SU-DHL-6 (cell line): ENCODE results near the gene LSM7.

Source experiments
- H2AFZ ChIP-seq: fragments of 200-600 bp; sonication (generic); 2 replicates; pipeline ENCODE4 v1.6.1; 2014; ENCODE audit warnings: low read depth, mild to moderate bottlenecking, moderate library complexity, mixed read lengths, antibody characterized with exemption, low read length; ENCODE audit not compliant: severe bottlenecking
- H3F3A ChIP-seq: fragments of 200-600 bp; shearing (Covaris generic); 2 replicates; pipeline ENCODE4 v1.6.0; 2016; ENCODE audit warnings: antibody characterized with exemption, mild to moderate bottlenecking; ENCODE audit not compliant: insufficient read depth
- H3K27ac ChIP-seq: fragments of 200-600 bp; sonication (generic); 2 replicates; pipeline ENCODE4 v1.5.1; 2016; ENCODE audit warnings: low read depth, mild to moderate bottlenecking, low read length, moderate library complexity, mixed read lengths
- H3K27me3 ChIP-seq: fragments of 200-600 bp; sonication (generic), shearing (Covaris generic); 2 replicates; pipeline ENCODE4 v1.6.0; 2014; ENCODE audit warnings: mild to moderate bottlenecking, low read length
- H3K36me3 ChIP-seq: fragments of 200-600 bp; sonication (generic); 2 replicates; pipeline ENCODE4 v1.6.1; 2014; ENCODE audit warnings: mild to moderate bottlenecking, low read length, mixed read lengths
- H3K4me2 ChIP-seq: fragments of 300-600, 200-600 bp; shearing (Covaris generic), sonication (generic); 2 replicates; pipeline ENCODE4 v1.6.0; 2014; ENCODE audit warnings: low read length, low read depth, mild to moderate bottlenecking; ENCODE audit not compliant: poor library complexity, severe bottlenecking
- H3K4me3 ChIP-seq: fragments of 200-600 bp; sonication (generic); 2 replicates; pipeline ENCODE4 v1.5.1; 2014; ENCODE audit warnings: antibody characterized with exemption, low read length, mild to moderate bottlenecking, mixed read lengths; ENCODE audit not compliant: insufficient read depth, poor library complexity, severe bottlenecking
- H3K79me2 ChIP-seq: fragments of 200-600 bp; sonication (generic); 2 replicates; pipeline ENCODE4 v1.6.1; 2014; ENCODE audit warnings: mild to moderate bottlenecking, low read length, moderate library complexity; ENCODE audit not compliant: insufficient read depth
- H3K9ac ChIP-seq: fragments of 200-600 bp; sonication (generic); 2 replicates; pipeline ENCODE4 v1.7.0; 2014; ENCODE audit warnings: mild to moderate bottlenecking, low read length
- H3K9me2 ChIP-seq: fragments of 200-600 bp; sonication (generic); replicated peaks from 2 replicates; pipeline ENCODE4 v1.6.1; 2014; ENCODE audit warnings: low read length; ENCODE audit not compliant: insufficient read depth
- H3K9me3 ChIP-seq: fragments of 200-600 bp; sonication (generic); 2 replicates; pipeline ENCODE4 v1.6.1; 2014; ENCODE audit warnings: low read length, mixed read lengths; ENCODE audit not compliant: insufficient read depth
- H4K20me1 ChIP-seq: fragments of 200-600 bp; sonication (generic); 2 replicates; pipeline ENCODE4 v1.6.1; 2014; ENCODE audit warnings: low read depth, mild to moderate bottlenecking, antibody characterized with exemption, low read length, moderate library complexity, mixed read lengths
- EZH2phosphoT487 ChIP-seq: fragments of 200-600 bp; sonication (generic), shearing (Covaris generic); conservative IDR thresholded peaks from 2 replicates; pipeline ENCODE4 v1.6.1; 2018; ENCODE audit warnings: mild to moderate bottlenecking, antibody characterized with exemption, low read length, moderate library complexity, mixed read lengths
- TF ChIP-seq, protein P1 (sequence below): fragments of 200-600 bp; sonication (generic); IDR thresholded peaks from one replicate; pipeline ENCODE4 v1.5.1; 2017; ENCODE audit warnings: antibody characterized with exemption, mild to moderate bottlenecking, low read length, moderate library complexity; ENCODE audit not compliant: insufficient read depth, poor library complexity, severe bottlenecking

The LSM7 gene

DNA sequence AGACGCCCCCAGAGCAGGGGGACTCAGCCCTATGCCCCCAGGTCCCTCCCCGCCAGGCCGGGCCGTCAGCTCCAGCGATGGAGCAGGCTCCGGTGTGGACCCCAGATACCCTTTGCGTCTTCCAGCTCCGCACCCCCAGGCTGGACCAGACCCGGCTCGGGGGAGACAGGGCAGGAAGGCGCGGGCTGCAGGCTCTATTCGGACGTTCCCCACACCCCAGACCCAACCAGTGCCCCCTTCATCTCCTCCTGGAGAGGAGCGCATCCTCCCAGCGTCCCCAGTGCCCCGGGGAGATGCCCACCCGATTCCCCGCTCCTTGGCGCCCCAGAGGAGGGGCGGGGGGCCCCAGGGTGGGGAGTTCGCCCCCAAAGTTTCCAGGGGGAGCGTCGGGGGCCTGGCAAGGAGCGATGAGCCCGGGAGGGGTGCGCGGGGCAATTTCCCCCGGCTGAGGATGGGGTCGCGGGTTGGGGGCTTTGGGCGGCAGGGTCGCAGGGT lies 20.8 kb downstream of the LSM7 start:
- Histone ChIP-seq H2AFZ (no peak overlapping the region), H3K36me3 (no peaks in the 10 kb centered on the region), H3K4me2 (no peak overlapping the region), H3K27me3 (no peaks in the 10 kb centered on the region), H3K4me3 (no peak overlapping the region), H4K20me1 (no peaks in the 10 kb centered on the region), H3K79me2 (no peaks in the 10 kb centered on the region), H3K27ac (no peak overlapping the region), H3K9me3 (no peaks in the 10 kb centered on the region), H3F3A (no peaks in the 10 kb centered on the region), H3K9ac (no peak overlapping the region), H3K9me2 (no peaks in the 10 kb centered on the region)
- TF ChIP-seq EZH2phosphoT487: no peak
- TF ChIP-seq, protein P1, sequence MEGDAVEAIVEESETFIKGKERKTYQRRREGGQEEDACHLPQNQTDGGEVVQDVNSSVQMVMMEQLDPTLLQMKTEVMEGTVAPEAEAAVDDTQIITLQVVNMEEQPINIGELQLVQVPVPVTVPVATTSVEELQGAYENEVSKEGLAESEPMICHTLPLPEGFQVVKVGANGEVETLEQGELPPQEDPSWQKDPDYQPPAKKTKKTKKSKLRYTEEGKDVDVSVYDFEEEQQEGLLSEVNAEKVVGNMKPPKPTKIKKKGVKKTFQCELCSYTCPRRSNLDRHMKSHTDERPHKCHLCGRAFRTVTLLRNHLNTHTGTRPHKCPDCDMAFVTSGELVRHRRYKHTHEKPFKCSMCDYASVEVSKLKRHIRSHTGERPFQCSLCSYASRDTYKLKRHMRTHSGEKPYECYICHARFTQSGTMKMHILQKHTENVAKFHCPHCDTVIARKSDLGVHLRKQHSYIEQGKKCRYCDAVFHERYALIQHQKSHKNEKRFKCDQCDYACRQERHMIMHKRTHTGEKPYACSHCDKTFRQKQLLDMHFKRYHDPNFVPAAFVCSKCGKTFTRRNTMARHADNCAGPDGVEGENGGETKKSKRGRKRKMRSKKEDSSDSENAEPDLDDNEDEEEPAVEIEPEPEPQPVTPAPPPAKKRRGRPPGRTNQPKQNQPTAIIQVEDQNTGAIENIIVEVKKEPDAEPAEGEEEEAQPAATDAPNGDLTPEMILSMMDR: no peak

DNA sequence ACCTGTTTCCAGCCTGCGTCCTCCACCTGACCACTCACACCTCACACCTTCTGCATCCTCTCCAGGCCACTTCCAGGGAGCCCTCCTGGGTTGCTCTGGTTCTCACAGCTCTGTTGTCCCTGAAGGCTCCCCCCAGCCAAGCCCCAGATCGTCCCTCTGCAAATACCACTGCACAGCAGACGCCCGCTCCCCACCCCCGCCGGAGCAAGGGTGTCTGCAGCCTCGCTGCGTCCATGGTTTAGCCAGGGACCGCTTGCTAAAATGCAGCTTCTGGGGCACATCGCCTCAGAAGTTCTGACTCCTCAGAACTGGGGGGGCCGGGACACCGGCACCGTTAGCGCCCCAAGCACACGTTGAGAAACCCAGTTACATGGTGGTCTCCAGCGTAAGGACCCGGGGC lies 21.4 kb downstream of the LSM7 start:
- no peak overlapping the region for H3K4me2 ChIP-seq

DNA sequence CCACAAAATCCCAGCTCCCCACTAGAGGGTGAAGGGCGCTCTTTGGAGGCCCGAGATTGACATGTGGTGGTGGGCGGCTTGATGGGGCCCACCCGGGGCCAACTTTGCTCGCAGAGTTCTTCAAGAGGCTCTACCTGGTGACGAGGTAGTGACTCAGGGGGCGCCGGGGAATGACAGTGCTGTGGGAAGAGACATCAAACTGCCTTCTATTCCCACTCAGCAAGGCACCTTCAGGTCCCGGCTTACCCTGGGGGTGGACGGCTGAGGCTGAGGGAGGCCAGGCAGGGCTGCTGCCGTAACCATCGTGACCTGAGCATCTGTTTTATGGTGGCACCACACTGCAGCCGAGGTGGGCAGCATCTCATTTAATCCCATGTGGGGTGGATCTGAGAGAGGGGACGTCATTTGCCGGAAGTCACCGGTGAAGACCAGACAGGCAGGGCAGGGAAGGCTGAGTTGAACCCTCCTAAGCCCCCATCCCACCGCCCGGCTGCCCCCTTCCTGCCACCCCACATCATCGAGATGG lies 22.0 kb downstream of the LSM7 start:
- TF ChIP-seq, protein P1: no peak
- no peak for TF ChIP-seq EZH2phosphoT487
- H3K79me2 ChIP-seq: no peaks in the 10 kb centered on the region
- H3K27me3 ChIP-seq: no peaks in the 10 kb centered on the region
- no peaks in the 10 kb centered on the region for H3K36me3 ChIP-seq
- no peaks in the 10 kb centered on the region for H4K20me1 ChIP-seq
- H3K4me3 ChIP-seq: no peak overlapping the region
- H3K27ac ChIP-seq: no peak overlapping the region
- H3K9me2 ChIP-seq: no peaks in the 10 kb centered on the region
- H3K4me2 ChIP-seq: no peak overlapping the region
- no peak overlapping the region for H2AFZ ChIP-seq
- no peak overlapping the region for H3K9ac ChIP-seq
- no peaks in the 10 kb centered on the region for H3F3A ChIP-seq
- H3K9me3 ChIP-seq: no peaks in the 10 kb centered on the region

More for the DNA sequence above, 21.4 kb downstream of the LSM7 start:
- Histone ChIP-seq H3K36me3 (no peaks in the 10 kb centered on the region), H3F3A (no peaks in the 10 kb centered on the region), H4K20me1 (no peaks in the 10 kb centered on the region), H2AFZ (no peak overlapping the region), H3K9me3 (no peaks in the 10 kb centered on the region), H3K27me3 (no peaks in the 10 kb centered on the region), H3K9me2 (no peaks in the 10 kb centered on the region), H3K27ac (no peak overlapping the region), H3K79me2 (no peaks in the 10 kb centered on the region), H3K4me3 (no peak overlapping the region), H3K9ac (no peak overlapping the region)
- no peak for TF ChIP-seq EZH2phosphoT487
- TF ChIP-seq, protein P1: no peak
